Measurements from ENCODE around the gene NR1I2.

NR1I2 gene

GRCh38 chr3:119856695-119857094, 74.8 kb downstream of the NR1I2 start:
- H3K27me3 ChIP-seq (ENCODE audit: control insufficient read depth, low read length), result no peaks in the 10 kb centered on the region
- peaks cover 3% of the 10 kb centered on the region; the same call in 1 of the 2 replicates for H3K9me3 ChIP-seq (ENCODE audit: control insufficient read depth, insufficient read depth, low read length)
- H3F3A ChIP-seq (ENCODE audit: control insufficient read depth, insufficient read depth), result no peaks in the 10 kb centered on the region
- no peaks in the 10 kb centered on the region for H3K79me2 ChIP-seq (ENCODE audit: control insufficient read depth, low read length)
- no peaks in the 10 kb centered on the region for H4K20me1 ChIP-seq (ENCODE audit: control insufficient read depth, insufficient read depth, low read depth, low read length)
- H3K36me3 ChIP-seq (ENCODE audit: control insufficient read depth, low read length), result peaks cover 32% of the 10 kb centered on the region
- TF ChIP-seq CTCF (IDR thresholded peaks at IDR 0.05; ENCODE audit: low read depth, low read length, poor library complexity, severe bottlenecking), result no peak
- no peak for TF ChIP-seq EZH2phosphoT487 (IDR thresholded peaks at IDR 0.05; ENCODE audit: borderline replicate concordance, low read length)
- no peaks in the 10 kb centered on the region for H3K9me2 ChIP-seq (replicated peaks; ENCODE audit: control insufficient read depth, low read length)
- H3K4me1 ChIP-seq (ENCODE audit: control insufficient read depth, low read length), result no peaks in the 10 kb centered on the region
- H3K27ac ChIP-seq (ENCODE audit: low read depth, low read length), result no peak overlapping the region
- no peak overlapping the region for H3K4me2 ChIP-seq (ENCODE audit: low read length)
- no peak overlapping the region for H3K4me3 ChIP-seq (ENCODE audit: low read length)

GRCh38 chr3:119858957-119859356, 77.1 kb downstream of the NR1I2 start:
- Histone ChIP-seq H3K9me3 (ENCODE audit: control insufficient read depth, insufficient read depth, low read length) (peaks cover 3% of the 10 kb centered on the region; the same call in 1 of the 2 replicates), H3K4me1 (ENCODE audit: control insufficient read depth, low read length) (no peaks in the 10 kb centered on the region), H3K4me3 (ENCODE audit: low read length) (no peak overlapping the region), H3K36me3 (ENCODE audit: control insufficient read depth, low read length) (peaks cover 46% of the 10 kb centered on the region), H3K4me2 (ENCODE audit: low read length) (no peak overlapping the region), H4K20me1 (ENCODE audit: control insufficient read depth, insufficient read depth, low read depth, low read length) (no peaks in the 10 kb centered on the region), H3F3A (ENCODE audit: control insufficient read depth, insufficient read depth) (no peaks in the 10 kb centered on the region), H3K27me3 (ENCODE audit: control insufficient read depth, low read length) (no peaks in the 10 kb centered on the region), H3K79me2 (ENCODE audit: control insufficient read depth, low read length) (no peaks in the 10 kb centered on the region), H3K27ac (ENCODE audit: low read depth, low read length) (no peak overlapping the region), H3K9me2 (replicated peaks; ENCODE audit: control insufficient read depth, low read length) (no peaks in the 10 kb centered on the region)
- TF ChIP-seq CTCF (IDR thresholded peaks at IDR 0.05; ENCODE audit: low read depth, low read length, poor library complexity, severe bottlenecking), result no peak
- no peak for TF ChIP-seq EZH2phosphoT487 (IDR thresholded peaks at IDR 0.05; ENCODE audit: borderline replicate concordance, low read length)

- Histone ChIP-seq H3K79me2 (ENCODE audit: control insufficient read depth, low read length) (no peaks in the 10 kb centered on the region), H3K4me1 (ENCODE audit: control insufficient read depth, low read length) (no peaks in the 10 kb centered on the region), H3F3A (ENCODE audit: control insufficient read depth, insufficient read depth) (no peaks in the 10 kb centered on the region), H4K20me1 (ENCODE audit: control insufficient read depth, insufficient read depth, low read depth, low read length) (no peaks in the 10 kb centered on the region), H3K9me3 (ENCODE audit: control insufficient read depth, insufficient read depth, low read length) (peaks cover 3% of the 10 kb centered on the region; the same call in 1 of the 2 replicates), H3K36me3 (ENCODE audit: control insufficient read depth, low read length) (peaks cover 46% of the 10 kb centered on the region), H3K9me2 (replicated peaks; ENCODE audit: control insufficient read depth, low read length) (no peaks in the 10 kb centered on the region), H3K4me2 (ENCODE audit: low read length) (no peak overlapping the region), H3K4me3 (ENCODE audit: low read length) (no peak overlapping the region), H3K27me3 (ENCODE audit: control insufficient read depth, low read length) (no peaks in the 10 kb centered on the region), H3K27ac (ENCODE audit: low read depth, low read length) (no peak overlapping the region)
- TF ChIP-seq CTCF (IDR thresholded peaks at IDR 0.05; ENCODE audit: low read depth, low read length, poor library complexity, severe bottlenecking) (no peak), EZH2phosphoT487 (IDR thresholded peaks at IDR 0.05; ENCODE audit: borderline replicate concordance, low read length) (no peak)
Measured at GRCh38 chr3:119859728-119860127, 77.8 kb downstream of the NR1I2 start.
